GM12864 (cell line): ENCODE results near the gene CPZ.

ENCODE experiments used
- DNase-seq: peaks from one replicate; pipeline ENCODE4 v3.0.0-alpha.2; 2011; ENCODE audit warnings: low read depth
- H3K4me3 ChIP-seq: 2 replicates; pipeline ENCODE4 v1.5.1; 2011; ENCODE audit warnings: mild to moderate bottlenecking, low read depth, low read length, control low read depth
- TF ChIP-seq, protein P1 (sequence below): IDR thresholded peaks from 2 replicates; pipeline ENCODE4 v1.5.1; 2011; ENCODE audit warnings: low read depth, mild to moderate bottlenecking, moderate library complexity, low read length, control low read depth, inconsistent platforms; ENCODE audit errors: missing control alignments

The CPZ gene

DNA sequence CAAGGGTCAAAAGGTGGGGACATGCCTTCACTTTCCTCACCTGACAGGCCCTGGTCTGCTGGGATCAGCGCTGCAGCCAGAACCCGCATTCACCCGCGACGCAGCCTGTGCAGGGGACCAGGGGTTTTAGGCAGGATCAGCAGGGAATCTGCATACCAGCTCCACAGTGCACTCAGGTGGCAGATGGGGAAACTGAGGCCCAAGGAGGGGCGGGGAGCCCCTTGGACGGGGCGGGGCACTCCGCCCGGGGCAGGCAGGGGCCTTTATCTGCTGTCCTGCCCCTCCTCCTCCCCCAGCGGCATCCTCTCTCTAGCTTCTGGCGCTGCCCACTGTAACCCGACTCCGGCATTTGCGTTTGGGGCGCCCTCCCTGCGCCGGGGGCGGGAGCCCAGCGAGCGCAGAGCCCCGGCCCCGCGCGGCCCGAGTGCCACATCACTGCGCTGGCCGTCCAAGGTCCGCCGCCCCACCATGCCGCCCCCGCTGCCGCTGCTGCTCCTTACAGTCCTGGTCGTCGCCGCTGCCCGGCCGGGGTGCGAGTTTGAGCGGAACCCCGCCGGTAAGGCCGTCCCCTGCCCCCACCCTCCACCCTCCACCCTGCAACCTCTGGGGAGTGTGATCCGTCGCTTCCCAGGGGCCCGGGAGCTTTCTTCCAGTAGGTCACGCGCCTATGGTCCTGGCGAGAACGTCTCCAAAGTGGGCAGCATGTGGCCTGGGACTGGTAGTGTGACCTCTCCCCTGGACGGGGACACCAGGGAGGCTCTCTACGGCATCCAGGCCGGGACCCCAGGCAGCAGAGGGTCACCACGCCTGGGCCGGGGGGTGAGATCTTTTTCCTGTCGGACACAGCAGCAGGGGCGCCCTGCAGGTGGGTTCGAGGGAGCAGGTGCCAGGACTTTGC is at the start of gene CPZ:
TSS of gene CPZ (plus strand) at position 400 of the 898 bp plus-strand sequence. CDS start at position 469, 69 bp downstream.
- DNase-seq: no peak
- H3K4me3 ChIP-seq: no peak within 1 kb of the TSS
- TF ChIP-seq, protein P1, sequence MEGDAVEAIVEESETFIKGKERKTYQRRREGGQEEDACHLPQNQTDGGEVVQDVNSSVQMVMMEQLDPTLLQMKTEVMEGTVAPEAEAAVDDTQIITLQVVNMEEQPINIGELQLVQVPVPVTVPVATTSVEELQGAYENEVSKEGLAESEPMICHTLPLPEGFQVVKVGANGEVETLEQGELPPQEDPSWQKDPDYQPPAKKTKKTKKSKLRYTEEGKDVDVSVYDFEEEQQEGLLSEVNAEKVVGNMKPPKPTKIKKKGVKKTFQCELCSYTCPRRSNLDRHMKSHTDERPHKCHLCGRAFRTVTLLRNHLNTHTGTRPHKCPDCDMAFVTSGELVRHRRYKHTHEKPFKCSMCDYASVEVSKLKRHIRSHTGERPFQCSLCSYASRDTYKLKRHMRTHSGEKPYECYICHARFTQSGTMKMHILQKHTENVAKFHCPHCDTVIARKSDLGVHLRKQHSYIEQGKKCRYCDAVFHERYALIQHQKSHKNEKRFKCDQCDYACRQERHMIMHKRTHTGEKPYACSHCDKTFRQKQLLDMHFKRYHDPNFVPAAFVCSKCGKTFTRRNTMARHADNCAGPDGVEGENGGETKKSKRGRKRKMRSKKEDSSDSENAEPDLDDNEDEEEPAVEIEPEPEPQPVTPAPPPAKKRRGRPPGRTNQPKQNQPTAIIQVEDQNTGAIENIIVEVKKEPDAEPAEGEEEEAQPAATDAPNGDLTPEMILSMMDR: no peak

DNA sequence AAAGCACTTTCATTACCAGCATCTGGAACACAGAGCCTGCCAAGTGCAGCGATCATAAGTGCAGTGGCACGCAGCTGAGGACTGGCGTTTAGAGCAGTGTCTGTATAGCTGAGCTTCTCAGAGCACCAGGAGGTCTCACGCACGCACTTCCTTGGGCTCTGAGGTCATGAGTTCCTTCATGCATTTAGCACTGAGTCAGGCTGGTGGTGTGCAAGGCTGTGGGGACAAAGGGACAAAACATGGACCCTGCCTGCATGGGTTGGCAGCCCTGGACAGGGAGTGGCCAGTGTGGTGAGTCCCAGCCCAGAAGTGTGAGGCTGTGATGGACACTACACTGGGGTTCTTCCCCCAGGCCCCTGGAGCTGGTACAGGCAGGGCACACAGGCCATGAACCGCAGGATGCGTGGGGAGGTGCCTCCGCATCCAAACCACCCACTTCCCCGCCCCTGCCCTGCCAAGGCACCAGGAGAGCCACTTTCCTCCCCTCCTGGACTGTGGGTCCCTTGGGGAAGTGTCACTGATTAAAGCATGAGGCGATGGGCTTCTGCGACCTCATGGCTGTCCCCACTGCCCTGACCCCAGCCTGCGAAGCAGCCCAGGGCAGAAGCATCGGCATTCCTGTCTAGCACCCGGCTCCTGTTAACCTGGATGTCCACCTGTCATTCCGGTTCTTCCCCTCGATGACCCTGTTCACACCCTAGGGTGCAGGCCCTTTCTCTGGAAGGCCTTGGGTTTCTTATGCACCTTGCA is 49.6 kb upstream of the CPZ start:
- DNase-seq: no peak
- TF ChIP-seq, protein P1: no peak
- no peak overlapping the region for H3K4me3 ChIP-seq

DNA sequence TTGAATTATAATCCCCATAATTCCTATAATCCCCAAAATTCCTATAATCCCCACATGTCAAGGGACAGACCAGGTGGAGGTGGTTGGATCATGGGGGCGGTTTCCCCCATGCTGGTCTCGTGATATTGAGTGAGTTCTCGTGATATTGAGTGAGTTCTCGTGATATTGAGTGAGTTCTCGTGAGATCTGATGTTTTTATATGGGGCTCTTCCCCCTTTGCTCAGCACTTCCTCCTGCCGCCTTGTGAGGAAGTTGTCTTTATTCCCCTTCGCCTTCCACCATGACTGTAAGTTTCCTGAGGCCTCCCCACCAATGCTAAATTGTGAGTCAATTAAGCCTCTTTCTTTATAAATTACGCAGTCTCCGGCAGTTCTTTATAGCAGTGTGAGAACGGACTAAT is 48.9 kb upstream of the CPZ start:
- TF ChIP-seq, protein P1: no peak
- DNase-seq: no peak
- no peak overlapping the region for H3K4me3 ChIP-seq

DNA sequence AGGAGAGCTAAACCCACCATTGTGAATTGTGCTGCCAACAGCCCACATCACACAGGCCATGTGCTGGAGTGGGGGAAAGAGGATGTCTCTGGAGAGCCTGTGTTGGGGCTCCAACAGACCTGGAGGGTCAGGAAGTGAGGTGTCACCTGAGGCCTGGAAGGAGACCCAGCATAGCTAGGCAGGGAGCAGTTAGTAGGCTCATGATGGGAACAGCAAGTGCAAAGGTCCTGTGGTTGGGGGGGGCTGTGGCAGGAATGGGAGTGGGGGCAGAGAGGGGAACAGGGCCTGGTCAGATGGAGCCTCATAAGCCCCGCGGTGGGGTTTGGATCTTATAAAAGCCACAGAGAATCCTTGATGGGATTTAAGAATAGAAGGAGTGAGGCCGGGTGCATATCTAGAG is 48.3 kb upstream of the CPZ start:
- no peak for DNase-seq
- TF ChIP-seq, protein P1: no peak

DNA sequence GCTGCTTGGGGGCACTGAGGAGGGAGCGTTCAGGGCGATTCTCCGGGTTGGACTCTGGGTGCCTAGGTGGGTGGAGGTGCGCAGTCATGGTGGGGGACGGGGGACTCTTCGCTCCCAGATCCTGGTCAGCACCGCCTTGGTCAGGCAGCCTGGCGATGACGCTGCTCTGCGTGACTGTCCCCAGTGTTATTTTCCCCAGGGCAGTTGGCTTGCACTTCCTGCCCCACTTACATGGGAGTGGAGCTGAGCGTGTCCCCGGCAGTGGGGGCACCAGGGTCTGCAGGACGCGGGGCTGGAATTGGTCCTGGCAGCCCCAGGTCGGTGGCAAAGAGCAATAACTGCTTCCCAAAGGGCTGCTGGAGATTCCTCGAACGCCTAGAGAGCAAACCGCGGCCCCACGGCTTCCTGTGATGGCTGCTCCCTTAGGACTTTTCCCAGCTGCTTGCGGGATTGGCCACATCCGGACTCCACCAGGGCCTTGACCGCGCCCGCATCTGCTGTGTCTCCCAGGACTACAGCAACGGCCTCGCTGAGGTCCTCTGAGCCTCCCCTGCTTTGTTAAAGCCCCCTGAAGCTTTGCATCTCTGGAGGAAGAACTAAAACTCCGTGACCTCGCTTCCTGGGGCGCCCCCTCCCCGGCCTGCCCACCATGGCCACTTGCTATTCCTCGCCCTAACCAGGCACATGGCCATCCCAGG is 47.7 kb upstream of the CPZ start:
- DNase-seq: no peak
- TF ChIP-seq, protein P1: no peak
- H3K4me3 ChIP-seq: no peak overlapping the region

More for the DNA sequence above, 48.3 kb upstream of the CPZ start:
- H3K4me3 ChIP-seq: no peak overlapping the region

DNA sequence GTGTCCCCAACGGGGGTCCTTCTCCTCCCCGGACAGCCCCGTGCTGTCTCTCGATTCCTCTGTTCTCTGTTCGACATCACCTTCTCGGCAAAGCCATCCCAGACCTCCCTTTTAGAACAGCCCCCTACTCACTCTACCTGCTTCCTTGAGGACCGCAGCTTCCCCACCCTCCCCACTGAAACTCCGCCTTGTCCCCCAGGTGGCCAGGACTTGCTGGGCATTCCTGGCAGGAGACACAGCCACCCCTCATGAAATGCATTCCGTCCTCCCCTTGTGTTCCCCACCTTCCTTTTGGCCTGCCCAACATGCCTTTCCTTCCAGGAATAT is 47.2 kb upstream of the CPZ start:
- H3K4me3 ChIP-seq: no peak overlapping the region
- TF ChIP-seq, protein P1: no peak
- no peak for DNase-seq
